HG03103 (cell line): Measurements from ENCODE around the gene YBEY.
A peak's percentile ranks its signal among the peaks of the same experiment; 100 is the strongest.
"Not testable (repeated sequence)": the region's sequence is repeated elsewhere in the genome, so short reads cannot be mapped to it uniquely, and the experiment has no call there.

ENCODE experiments used
- ATAC-seq: cut with Tn5 transposase; IDR thresholded peaks from one replicate; pipeline ENCODE4 v1.9.1; 2021; ENCODE audit warnings: low read depth; ENCODE audit not compliant: unreplicated experiment

YBEY gene

GRCh38 chr21:46285761-46286647 is at the start of gene YBEY:
Gene YBEY, plus strand, starts transcription at chr21:46286342. Its CDS starts 572 bp downstream, at chr21:46286914.
- peak; percentile 81 for ATAC-seq

DNA sequence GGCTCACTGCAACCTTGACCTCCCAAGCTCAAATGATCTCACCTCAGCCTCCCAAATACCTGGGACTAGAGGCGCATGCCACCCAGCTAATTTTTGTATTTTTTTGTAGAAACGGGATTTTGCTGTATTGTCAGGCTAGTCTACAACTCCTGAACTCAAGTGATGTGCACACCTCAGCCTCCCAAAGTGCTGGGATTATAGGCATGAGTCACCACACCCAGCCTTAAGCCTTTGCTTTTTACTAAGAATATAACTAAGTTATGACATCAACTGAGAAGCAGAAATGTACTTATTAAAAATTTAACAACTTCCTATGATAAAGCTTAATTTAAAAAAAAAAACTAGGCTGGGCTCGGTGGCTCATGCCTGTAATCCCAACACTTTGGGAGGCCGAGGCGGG is 48.7 kb upstream of the YBEY start:
- no peak for ATAC-seq

DNA sequence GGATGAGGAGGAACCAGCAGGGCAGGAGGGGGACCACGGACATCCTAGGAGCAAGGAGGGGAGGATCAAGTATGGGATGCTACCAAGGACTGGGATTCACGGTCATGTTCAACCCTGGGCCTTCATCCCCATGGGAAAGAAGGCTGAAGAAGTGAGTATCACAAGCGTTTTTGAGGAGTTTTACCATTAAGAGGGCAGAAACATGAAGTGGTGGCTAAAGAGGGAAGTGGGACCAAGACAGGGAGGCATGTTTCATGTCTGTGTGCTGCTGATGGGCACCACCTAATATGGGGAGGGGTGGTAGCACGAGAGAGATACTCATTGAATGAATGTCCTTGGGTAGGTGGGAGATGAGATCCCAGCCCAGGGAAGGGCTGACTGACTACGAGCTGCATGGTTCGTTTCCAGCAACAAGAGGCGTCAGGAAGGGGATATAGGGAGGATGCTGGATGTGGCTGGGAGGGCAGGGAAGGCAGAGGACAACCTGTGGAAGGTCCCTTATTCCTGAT is 46.3 kb upstream of the YBEY start:
- no peak for ATAC-seq

- not testable (repeated sequence) for ATAC-seq
Observed at GRCh38 chr21:46241577-46241976, 44.6 kb upstream of the YBEY start.

- ATAC-seq, result no peak
Observed at GRCh38 chr21:46243325-46243724, 42.8 kb upstream of the YBEY start.

- no peak for ATAC-seq
Observed at GRCh38 chr21:46243960-46244361, 42.2 kb upstream of the YBEY start.

GRCh38 chr21:46244602-46245001 is 41.5 kb upstream of the YBEY start:
- ATAC-seq, result no peak

DNA sequence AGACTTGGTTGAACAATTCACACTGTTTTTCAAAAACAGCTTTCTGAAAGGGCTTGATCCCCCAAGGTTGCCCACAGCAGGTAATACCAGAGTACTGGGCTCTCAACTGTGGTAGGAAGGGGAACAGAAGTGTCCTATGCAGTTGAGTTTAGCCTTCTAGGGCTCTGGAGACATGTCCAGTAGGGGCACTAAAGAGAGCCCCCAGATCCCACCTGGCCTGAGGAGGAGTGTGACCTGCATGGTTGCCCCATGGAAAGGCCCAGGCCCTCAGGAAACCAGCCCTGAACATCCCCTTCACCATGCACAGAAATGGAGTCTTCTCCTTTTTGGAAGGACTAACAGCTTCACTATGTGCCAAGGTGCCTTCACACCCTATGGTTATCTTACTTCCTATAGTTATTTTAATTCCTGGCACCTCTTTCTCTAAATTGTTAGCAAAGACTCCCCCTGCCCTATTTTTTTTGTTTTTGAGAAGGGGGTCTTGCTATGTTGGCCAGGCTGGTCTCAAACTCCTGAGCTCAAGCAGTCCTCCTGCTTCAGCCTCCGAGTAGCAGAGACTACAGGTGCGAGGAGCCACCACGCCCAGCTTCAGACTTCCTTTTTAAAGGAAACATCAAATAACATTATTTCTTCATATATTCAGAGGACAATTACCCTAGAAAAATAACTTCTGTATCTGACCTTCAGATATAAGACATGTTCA is 40.8 kb upstream of the YBEY start:
- ATAC-seq, result no peak

DNA sequence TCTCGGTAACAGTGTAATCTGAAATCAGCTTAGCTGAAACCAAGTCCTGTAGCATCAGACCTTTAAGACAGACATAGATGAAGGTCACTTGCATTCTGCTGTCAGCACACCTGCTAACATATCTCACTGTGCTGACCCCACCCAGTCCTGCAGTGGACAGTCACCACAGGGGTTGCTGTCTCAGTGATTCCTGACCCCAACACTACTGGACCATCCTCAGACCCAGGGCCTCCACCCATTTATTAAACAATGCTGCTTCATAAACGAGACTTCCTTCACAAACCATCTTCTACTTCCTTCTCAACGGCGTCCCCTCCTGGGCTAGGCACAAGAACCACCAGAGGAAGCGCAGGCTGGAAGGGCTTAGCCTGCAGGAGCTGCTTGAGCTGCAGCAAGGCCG is 39.8 kb upstream of the YBEY start:
- no peak for ATAC-seq

DNA sequence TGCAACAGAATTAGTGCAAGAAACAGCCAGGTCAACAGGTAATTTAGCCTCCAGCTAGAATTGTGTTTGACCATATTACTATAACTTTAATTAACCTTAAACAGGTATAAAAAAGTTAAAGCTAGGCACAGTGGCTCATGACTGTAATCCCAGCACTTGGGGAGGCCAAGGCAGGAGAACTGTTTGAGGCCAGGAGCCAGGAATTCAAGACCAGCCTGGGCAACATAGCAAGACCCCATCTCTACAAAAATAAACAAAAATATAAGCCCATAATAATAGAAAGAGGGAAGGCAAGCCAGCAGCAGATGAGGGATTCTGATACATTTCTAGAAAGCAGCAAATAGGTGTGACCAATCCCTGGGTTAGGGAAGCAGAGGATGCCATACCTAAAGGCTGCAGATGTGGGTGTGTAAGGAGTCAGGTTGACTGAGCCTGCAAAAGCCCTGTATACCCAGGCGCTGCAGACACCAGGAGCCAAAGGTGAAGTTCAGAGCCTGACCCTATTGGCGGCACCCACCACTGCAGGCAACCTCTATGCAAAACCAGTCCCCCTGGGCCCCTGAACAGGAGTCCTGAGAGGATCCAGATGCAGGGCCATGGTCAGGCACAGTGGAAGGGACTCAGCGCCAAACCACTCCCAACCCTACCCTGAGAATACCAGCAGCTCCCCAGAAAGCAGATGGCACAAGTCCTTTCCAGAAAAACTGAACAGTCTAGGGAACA is 38.3 kb upstream of the YBEY start:
- no peak for ATAC-seq

DNA sequence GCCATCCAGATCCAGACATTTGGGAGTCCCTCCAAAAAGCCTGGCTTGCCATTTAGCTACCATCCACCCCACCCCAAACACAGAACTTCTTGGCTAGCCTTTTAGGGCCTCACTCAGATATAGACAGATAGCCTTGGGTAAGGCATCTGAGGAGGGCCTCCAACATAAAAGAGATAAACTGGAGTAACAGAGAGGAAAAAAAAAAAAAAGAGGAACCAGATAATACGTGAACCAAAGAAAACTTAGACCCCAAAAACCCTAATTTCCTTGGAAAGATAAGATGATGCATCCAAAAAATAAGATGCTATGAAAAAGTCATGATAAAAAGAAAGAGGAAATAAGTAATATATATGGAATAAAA is 37.7 kb upstream of the YBEY start:
- no peak for ATAC-seq

DNA sequence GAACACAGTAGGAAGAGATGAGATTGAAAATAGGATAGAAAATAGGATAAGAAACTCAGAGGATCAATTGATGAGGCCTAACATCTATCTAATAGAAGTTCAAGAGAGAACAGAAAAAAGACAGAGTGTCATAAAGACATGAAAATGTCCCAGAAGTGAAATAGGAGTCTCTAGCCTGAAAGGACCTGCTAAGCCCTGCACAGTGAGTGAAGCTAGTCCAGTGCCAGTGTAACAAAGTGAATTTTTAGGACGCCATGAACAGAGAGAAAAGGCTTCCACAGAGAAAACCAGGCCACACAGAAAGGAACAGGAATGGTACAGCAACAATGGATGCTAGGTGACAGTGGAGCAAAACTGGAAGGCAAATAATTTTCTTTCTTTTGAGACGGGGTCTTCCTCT is 37.3 kb upstream of the YBEY start:
- no peak for ATAC-seq

DNA sequence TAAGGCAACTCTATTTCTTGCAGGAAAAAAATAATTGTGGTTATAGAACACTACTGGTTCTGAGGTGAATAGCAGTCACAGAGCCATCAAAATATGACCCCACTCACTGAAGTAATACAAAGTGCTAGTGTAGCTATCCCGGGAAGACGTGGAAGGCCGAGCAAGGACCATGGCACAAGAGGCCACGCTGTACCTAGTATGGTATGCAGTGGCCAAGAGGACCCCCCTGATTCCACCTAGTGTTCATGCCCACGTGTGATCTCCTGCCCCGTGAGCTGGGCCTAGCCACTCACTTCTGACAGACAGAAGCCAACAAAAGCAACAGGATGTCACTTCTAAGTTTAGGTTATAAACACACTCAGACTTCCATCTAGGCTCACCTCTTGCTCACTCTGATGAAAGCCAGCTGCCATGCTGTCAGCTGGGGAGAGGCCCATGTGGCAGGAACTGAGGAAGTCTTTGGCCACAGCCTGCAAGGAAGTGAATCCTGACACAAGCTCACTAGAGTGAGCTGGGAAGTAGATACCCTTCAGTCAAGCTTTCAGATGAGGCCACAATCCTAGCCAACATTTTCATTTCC is 35.9 kb upstream of the YBEY start:
- no peak for ATAC-seq

DNA sequence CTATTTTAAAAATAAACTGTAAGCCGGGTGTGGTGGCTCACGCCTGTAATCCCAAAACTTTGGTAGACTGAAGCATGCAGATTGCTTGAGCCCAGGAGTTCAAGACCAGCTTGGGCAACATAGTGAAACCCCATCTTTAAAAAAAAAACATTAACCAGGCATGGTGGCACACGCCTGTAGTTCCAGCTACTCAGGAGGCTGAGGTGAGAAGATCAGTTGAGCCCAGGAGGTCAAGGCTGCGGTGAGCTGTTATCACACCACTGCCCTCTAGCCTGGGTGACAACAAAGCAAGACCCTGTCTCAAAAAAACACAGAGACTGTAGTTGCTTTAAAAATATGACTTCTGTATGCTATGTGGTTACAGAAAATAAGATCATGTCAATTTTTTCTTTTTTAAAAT is 33.3 kb upstream of the YBEY start:
- no peak for ATAC-seq

- no peak for ATAC-seq
Observed at GRCh38 chr21:46253610-46254124, 32.5 kb upstream of the YBEY start.

GRCh38 chr21:46254208-46254975 is 31.8 kb upstream of the YBEY start:
- no peak for ATAC-seq

GRCh38 chr21:46255166-46255565 is 31.0 kb upstream of the YBEY start:
- no peak for ATAC-seq

DNA sequence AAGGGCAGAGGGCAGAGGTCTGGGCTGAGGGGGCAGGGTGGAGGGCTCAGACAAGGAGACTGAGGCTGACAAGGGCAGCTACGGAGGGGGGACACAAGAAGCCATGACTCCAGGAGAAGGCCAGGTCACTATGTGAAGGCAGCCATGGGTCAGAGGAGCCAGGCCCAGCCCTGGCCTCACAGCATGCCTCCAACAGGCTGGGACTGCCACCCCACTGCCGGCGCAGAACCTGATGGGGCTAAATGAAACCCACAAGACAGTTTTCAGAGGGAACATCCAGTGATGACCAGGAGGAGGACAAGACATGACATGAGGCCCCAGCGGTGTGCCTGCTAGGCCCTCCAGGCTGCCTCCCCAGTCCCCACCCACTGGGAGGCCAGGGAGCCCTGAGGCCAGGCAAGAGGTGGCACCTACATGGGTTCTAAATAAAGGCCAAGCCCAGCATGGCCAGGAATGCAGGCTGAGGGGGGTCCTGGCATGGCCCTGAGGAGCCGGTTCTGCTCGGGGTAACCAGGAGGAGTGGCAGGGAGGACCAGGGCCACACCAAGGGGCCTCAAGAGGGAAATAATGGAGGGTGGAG is 30.3 kb upstream of the YBEY start:
- no peak for ATAC-seq

GRCh38 chr21:46256501-46256994 is 29.6 kb upstream of the YBEY start:
- no peak for ATAC-seq
